ENCODE data around the gene GPX4. TPM values are rescaled to one million over a fixed set of nuclear protein-coding genes. Genes with fewer than 3 reads are reported as not detected.
"Not testable (repeated sequence)": the region's sequence is repeated elsewhere in the genome, so short reads cannot be mapped to it uniquely, and the experiment has no call there.

Gene GPX4
- polyA plus RNA-seq, 4 donors = 240 to 321 (median 259) TPM

DNA sequence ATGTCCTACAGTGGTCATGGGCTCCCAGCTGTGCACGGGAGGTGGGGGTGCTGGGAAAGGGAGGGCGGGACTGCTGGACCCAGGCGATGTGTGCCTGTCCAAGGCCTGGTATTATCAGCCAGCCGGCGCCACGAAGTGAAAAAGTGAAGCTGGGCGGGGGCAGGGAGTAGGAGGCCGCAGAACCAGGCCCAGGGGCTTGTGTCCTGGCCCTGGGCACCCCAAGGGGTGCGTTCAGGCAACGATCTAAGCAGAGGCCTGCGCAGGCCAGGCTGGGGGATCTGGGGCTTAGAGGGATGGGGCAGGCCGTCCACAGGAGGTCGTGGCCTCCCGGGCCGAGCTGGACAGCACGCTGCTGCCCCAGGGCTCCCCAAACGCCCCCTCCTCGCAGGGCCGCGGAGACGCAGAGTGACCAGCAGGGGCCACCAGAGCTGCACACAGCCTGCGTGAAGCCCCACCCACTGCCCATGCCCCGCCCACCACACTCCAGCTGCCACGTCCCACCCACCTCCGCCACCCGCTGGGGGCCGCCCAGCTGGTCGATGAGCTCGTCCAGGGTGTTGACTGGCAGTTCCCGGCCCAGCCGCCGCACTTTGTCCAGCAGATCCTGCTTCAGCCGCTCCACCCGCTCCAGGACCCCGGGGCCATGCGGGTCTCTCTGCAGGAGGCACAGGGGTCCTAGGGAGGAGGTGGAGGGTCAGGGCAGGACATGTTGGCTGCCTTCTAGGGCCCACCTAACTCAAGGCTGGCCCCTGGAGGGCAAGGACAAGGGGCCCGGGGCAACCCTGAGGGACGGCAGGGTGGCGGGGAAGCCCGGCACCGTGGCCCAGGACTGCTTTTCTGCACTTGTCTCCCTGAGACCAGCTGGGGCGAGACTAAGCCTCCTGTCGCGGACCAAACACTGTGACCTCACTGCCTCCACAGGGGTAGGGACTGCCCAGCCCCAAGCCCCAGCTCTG is 9.5 kb downstream of the GPX4 start:
- peak in 2 of 4 donors; percentile 80 to 82 for DNase-seq (ENCODE audit: low read depth in 4 of 4, low spot score in 2 of 4)

GRCh38 chr19:1113986-1114483 is 10.2 kb downstream of the GPX4 start:
- no peak for DNase-seq (ENCODE audit: low read depth in 4 of 4, low spot score in 2 of 4)

DNA sequence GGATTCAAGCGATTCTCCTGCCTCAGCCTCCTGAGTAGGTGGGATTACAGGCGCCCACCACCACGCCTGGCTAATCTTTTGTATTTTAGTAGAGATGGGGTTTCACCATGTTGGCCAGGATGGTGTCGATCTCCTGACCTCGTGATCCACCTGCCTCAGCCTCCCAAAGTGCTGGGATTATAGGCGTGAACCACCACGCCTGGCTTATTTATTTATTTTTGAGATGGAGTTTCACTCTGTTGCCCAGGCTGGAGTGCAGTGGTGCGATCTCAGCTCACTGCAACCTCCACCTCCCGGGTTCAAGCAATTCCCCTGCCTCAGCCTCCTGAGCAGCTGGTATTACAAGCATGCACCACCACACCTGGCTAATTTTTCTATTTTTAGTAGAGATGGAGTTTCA is 10.9 kb downstream of the GPX4 start:
- not testable (repeated sequence) for DNase-seq (ENCODE audit: low read depth in 4 of 4, low spot score in 2 of 4)

DNA sequence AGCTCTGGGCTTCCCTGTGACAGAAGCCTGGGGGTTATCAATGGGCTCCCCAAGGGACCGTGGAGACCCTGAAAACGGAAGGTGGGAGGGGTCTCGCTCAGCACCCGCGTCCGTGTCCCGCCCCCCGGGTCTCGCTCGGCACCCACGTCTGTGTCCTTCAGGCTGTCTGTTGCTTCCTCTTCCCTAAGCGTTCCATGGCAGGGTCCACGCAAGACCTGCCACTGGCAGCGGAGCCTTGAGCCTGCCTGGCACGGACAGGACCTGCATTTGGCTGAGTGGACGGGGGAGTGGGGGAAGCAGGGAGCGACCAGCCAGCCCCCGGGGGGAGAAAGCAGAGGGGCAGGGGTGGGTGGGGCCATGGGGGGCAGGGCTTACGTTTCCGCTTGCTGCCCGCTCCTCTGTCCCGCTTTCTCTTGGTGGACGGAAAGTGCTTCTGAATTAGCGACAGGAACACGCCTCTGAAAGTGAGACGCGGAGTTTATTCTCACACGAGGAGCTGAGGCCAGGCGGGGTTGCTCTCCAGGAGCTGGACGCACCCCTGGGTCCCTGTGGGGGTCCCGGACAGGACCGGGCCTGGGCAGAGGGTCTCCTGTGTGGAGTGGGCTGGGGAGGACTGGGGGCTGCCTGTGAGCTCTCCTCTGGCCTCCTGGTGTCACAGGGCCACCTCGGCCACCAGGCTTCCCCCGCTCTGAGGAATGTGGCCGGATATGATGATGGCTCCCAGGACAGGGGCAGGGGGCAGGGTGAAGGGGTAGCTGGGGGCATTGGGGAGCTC is 12.0 kb downstream of the GPX4 start:
- no peak for DNase-seq (ENCODE audit: low read depth in 4 of 4, low spot score in 2 of 4)

GRCh38 chr19:1116726-1117581 is 13.2 kb downstream of the GPX4 start:
- DNase-seq (ENCODE audit: low read depth in 4 of 4, low spot score in 2 of 4) = no peak

GRCh38 chr19:1117654-1118053 is 13.9 kb downstream of the GPX4 start:
- no peak for DNase-seq (ENCODE audit: low read depth in 4 of 4, low spot score in 2 of 4)

GRCh38 chr19:1118999-1119398 is 15.2 kb downstream of the GPX4 start:
- DNase-seq (ENCODE audit: low read depth in 4 of 4, low spot score in 2 of 4) = no peak

DNA sequence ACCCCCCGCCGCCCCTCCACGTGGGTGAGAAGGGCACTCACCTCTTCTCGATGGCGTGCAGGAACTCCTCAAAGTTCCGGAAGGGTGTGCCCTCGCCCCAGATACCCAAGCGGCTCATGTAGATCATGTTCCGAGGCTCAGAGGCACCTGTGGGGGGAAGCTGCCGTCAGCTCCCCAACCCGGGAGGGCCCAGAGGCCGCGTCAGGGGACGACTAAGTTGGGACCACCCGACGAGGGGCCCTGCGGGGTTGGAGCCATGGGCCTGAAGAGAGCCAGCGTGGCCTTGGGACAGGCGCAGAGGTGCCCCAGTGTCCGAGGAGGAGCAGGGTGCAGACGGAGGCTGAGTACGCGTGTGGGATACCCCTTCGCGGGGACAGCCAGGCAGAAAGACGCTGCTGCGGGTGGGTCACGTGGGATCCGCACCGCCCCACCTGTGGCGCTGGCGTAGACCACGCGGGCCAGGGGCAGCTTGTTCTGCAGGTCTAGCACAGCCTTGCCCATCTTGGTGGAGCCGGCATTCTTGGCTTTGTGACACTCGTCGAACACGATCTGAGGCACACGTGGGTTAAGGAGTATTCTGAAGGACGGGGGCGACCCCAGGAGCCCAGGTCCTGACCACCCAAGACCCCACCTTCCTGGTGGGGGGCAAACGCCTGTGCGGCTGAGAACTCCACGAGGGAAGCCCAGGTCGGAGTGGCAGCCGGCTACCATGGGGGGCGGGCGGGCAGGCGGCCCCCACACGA is 15.9 kb downstream of the GPX4 start:
- DNase-seq (ENCODE audit: low read depth in 4 of 4, low spot score in 2 of 4) = no peak

- DNase-seq (ENCODE audit: low read depth in 4 of 4, low spot score in 2 of 4) = no peak
These were observed 17.6 kb downstream of the GPX4 start for GRCh38 chr19:1121395-1121794.

GRCh38 chr19:1122021-1122971 is 18.5 kb downstream of the GPX4 start:
- no peak for DNase-seq (ENCODE audit: low read depth in 4 of 4, low spot score in 2 of 4)

GRCh38 chr19:1122972-1123363 is 19.2 kb downstream of the GPX4 start:
- DNase-seq (ENCODE audit: low read depth in 4 of 4, low spot score in 2 of 4) = no peak

DNA sequence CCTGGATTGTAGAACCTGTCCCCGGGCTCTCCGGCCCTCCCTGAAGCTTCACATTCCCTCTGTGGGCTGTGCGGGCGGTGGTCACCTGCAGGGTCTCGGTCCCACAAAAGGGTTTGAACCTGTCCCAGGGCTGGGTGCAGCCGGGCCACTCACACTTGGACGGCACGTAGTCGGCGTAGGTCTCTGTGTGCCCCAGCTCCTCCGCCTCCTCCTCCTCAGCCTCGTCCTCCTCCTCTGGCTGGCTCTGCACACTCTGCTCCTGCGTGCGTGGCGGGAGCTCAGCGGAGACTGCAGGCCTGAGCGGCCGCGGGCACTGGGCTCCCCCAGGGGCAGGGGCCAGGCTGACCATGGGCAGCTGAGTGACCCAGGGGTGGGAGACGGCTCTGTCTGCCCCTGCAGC is 19.6 kb downstream of the GPX4 start:
- no peak for DNase-seq (ENCODE audit: low read depth in 4 of 4, low spot score in 2 of 4)

- DNase-seq (ENCODE audit: low read depth in 4 of 4, low spot score in 2 of 4) = no peak
These were observed 20.3 kb downstream of the GPX4 start for GRCh38 chr19:1123885-1124677.

- DNase-seq (ENCODE audit: low read depth in 4 of 4, low spot score in 2 of 4) = no peak
These were observed 22.0 kb downstream of the GPX4 start for GRCh38 chr19:1125601-1126467.

- DNase-seq (ENCODE audit: low read depth in 4 of 4, low spot score in 2 of 4) = no peak
These were observed 23.4 kb downstream of the GPX4 start for GRCh38 chr19:1126984-1127760.

- no peak for DNase-seq (ENCODE audit: low read depth in 4 of 4, low spot score in 2 of 4)
These were observed 24.3 kb downstream of the GPX4 start for GRCh38 chr19:1128106-1128505.
